ENCODE data around the gene DNAH11.
"Not testable (repeated sequence)": the region's sequence is repeated elsewhere in the genome, so short reads cannot be mapped to it uniquely, and the experiment has no call there.

DNAH11 gene

GRCh38 chr7:21616796-21617436 is 74.1 kb downstream of the DNAH11 start:
- DNase-seq (ENCODE audit: low read depth, low spot score) = peak; percentile 72

- DNase-seq (ENCODE audit: low read depth, low spot score) = no peak
These were observed 74.7 kb downstream of the DNAH11 start for GRCh38 chr7:21617513-21617912.

DNA sequence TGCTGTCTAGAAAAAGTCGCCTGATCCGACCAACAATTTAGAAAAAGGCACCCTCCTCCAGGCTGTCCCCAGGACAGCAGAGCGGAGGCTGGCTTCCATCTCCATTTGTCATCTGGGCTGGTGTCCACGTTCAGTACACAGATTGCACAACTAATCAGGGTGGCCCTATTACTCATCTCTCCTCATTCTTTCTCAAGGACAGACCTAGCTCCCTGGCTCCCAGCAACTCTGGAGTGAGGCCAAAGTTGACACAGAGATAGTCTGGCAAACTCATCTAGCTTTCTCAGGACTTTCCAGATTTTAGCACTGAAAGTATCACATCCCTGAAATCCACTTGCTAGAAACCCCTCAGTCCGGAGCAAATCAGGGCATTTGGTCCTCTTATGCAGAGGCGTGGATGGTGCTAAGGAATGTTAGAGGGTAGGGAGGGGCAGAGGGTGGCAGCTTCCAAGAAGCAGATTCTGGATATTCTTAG is 75.1 kb downstream of the DNAH11 start:
- peak; percentile 67 for DNase-seq (ENCODE audit: low read depth, low spot score)

GRCh38 chr7:21618706-21619105 is 75.9 kb downstream of the DNAH11 start:
- DNase-seq (ENCODE audit: low read depth, low spot score) = no peak

GRCh38 chr7:21620054-21620453 is 77.2 kb downstream of the DNAH11 start:
- DNase-seq (ENCODE audit: low read depth, low spot score) = no peak

- no peak for DNase-seq (ENCODE audit: low read depth, low spot score)
These were observed 81.5 kb downstream of the DNAH11 start for GRCh38 chr7:21624320-21624719.

- DNase-seq (ENCODE audit: low read depth, low spot score) = no peak
These were observed 93.9 kb downstream of the DNAH11 start for GRCh38 chr7:21636694-21637093.

GRCh38 chr7:21639206-21639868 is 96.5 kb downstream of the DNAH11 start:
- no peak for DNase-seq (ENCODE audit: low read depth, low spot score)

- no peak for DNase-seq (ENCODE audit: low read depth, low spot score)
These were observed 97.3 kb downstream of the DNAH11 start for GRCh38 chr7:21640105-21640504.

GRCh38 chr7:21641546-21641945 is 98.7 kb downstream of the DNAH11 start:
- no peak for DNase-seq (ENCODE audit: low read depth, low spot score)

DNA sequence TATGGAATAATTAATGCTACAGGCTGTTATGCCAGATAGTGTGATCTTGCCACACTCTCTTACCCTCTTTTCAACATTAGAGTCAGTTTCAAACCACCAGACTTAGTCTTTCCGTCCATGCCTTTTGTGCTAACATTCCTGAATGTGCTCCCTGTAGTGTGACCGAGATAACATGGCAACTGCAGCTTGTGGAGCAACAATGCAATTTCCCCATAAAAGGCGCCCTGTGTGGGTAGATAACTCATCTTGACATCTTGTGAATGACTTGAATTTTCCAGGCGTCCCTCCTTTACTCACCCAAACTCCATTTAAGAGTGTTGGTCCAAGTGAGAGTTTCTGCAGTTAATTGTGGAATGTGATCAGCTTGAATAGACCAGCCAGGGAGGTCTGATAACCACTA is 99.6 kb downstream of the DNAH11 start:
- peak; percentile 36 for DNase-seq (ENCODE audit: low read depth, low spot score)

GRCh38 chr7:21651697-21652096 is 108.9 kb downstream of the DNAH11 start:
- no peak for DNase-seq (ENCODE audit: low read depth, low spot score)

- no peak for DNase-seq (ENCODE audit: low read depth, low spot score)
These were observed 110.8 kb downstream of the DNAH11 start for GRCh38 chr7:21653623-21654022.

DNA sequence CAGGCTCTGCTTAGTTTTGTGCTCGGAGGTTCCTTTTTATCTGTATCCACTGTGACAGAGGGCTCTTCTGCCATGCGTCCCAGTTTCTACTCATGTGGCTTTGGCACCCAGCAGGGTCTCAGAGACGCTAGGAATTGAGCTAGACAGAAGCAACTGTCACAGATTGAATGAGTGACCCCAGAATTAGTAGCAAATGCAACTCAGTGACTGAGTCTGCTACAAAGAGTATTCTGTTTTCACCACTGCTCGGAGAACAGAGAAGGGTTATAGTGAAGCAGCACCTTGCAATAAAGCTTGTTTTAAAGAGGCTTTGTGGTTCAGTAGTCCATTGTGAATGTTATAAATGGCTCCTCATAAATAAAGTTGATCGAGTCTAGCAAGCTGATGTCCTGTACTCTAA is 113.2 kb downstream of the DNAH11 start:
- DNase-seq (ENCODE audit: low read depth, low spot score) = no peak

- peak; percentile 18 for DNase-seq (ENCODE audit: low read depth, low spot score)
These were observed 114.0 kb downstream of the DNAH11 start for GRCh38 chr7:21656796-21657195.

DNA sequence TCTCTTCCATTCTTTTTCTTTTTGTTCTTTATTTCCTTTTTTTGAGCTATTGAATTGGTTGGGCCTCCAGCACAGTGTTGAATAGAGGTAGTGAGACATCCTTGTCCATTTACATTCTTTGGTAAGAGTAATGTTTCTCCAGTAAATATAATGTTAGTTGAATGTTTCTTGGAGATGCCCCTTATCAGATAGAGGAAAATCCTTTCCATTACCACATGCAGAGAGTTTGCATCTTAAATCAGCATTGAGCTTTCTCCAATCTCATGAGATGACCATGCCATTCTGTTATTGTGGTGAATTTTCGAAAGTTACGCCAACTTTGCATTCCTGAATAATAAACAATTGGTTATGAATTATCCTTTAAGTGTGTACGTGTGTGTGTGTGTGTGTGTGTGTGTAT is 127.7 kb downstream of the DNAH11 start:
- DNase-seq (ENCODE audit: low read depth, low spot score) = no peak

- no peak for DNase-seq (ENCODE audit: low read depth, low spot score)
These were observed 129.0 kb downstream of the DNAH11 start for GRCh38 chr7:21671859-21672258.

DNA sequence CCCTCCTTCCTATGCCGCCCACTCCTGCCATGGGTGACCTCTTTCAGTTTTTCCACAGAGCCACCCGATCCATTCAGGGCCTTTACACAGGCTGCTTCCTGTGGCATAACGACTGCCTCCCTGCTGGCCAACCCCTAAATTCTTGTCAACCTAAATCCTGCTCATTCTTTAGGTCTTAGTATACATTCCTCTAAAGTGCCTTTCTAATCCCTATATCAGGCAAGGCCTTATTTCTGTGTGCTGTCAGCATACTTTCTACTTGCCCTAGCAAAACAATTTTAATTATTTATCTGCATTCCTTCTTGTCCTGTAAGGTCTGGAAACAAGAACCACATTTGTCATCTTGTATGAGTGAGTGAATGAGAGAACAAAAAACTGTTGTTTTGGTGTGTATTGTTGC is 132.4 kb downstream of the DNAH11 start:
- peak; percentile 2 for DNase-seq (ENCODE audit: low read depth, low spot score)

DNA sequence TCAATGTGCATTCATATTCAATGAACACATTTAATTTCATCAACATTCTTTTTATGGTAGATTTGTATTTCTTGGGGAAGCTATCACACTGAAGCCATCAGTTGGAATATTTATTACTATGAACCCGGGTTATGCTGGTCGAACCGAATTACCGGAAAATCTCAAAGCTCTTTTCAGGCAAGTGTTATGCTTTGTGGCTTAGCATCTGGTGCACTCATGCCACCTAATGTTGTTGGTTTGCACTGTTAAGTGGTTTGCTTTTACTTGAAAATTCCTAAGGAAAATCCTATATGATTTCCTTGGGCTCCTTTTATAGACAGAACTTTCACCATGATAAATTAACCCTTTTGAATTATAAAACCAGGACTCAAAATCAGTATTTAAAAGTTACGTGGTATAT is 147.9 kb downstream of the DNAH11 start:
- no peak for DNase-seq (ENCODE audit: low read depth, low spot score)

DNA sequence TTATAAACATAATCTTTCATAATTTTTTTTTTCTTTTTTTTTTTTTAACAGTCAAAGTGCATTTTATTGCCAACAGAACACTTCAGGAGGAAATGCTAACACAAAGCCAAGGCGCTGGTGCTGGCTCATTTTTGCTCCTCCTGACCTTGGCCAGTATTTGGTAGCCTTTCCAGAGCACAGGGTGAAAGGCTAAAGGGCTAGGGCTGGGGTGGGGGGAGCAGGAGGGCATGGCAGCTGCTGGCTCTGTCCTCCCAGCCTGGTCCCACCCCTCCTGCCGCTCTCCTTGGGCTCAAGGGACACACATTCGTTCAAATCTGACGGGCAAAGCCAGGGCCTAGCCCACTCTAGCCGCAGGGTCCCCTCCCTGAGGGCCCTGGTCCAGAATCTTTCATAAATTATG is 148.3 kb downstream of the DNAH11 start:
- not testable (repeated sequence) for DNase-seq (ENCODE audit: low read depth, low spot score)

- not testable (repeated sequence) for DNase-seq (ENCODE audit: low read depth, low spot score)
These were observed 157.7 kb downstream of the DNAH11 start for GRCh38 chr7:21700587-21700986.

DNA sequence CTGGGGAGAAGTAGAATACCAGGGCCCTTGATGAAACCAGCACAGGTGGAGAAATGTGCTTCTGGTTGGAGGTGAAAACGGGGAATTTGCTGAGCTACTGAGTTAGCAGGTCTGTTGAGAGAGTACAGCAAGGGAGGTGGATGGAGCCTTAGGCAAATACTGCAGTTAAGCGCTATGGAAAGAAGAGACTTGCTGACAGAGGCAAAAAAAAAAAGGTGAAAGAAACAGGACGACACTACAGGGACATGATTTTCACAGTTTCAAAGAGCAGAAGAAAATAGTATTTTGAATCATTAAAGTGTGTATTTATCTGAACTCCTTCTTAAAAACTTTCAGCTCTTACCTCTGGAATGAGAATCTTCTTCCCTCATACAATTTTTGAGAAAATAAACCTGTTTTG is 159.5 kb downstream of the DNAH11 start:
- DNase-seq (ENCODE audit: low read depth, low spot score) = no peak

DNA sequence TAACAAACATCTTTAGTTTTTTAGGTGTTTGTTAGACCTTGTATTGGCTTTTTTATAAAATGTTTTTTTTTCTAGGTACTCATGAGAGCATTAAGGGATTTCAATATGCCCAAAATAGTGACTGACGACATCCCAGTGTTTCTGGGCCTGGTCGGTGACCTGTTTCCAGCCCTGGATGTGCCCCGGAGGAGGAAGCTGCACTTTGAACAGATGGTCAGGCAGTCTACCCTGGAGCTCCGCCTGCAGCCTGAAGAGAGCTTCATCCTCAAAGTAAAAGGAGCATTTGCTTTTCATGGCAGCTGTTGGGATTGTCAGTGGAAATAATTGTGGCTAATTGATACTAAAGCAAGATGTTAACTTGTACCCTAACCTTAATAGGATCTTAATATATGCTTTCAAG is 161.5 kb downstream of the DNAH11 start:
- no peak for DNase-seq (ENCODE audit: low read depth, low spot score)

Data from astrocyte of the hippocampus (primary cell).